ENCODE measurements around the gene ABHD17B. TPM values are rescaled to one million over a fixed set of nuclear protein-coding genes. Genes with fewer than 3 reads are reported as not detected.

The ABHD17B gene
- total RNA-seq, 4 donors from 2014 or later, result 18.3 to 23.5 (median 19.5) TPM

- DNase-seq (ENCODE audit: low spot score) (no peak), ATAC-seq (ENCODE audit: low FRiP score) (no peak)
- TF ChIP-seq CTCF (IDR thresholded peaks at IDR 0.05), result no peak
Measured at GRCh38 chr9:71878327-71879274, 32.4 kb downstream of the ABHD17B start.

- ATAC-seq (ENCODE audit: low FRiP score) (no peak), DNase-seq (ENCODE audit: low spot score) (no peak)
- TF ChIP-seq CTCF (IDR thresholded peaks at IDR 0.05), result no peak
Measured at GRCh38 chr9:71876829-71877228, 34.2 kb downstream of the ABHD17B start.

GRCh38 chr9:71876106-71876505, 34.9 kb downstream of the ABHD17B start:
- no peak for ATAC-seq (ENCODE audit: low FRiP score)
- TF ChIP-seq CTCF (IDR thresholded peaks at IDR 0.05), result no peak
- DNase-seq (ENCODE audit: low spot score), result no peak

- DNase-seq (ENCODE audit: low spot score) (no peak), ATAC-seq (ENCODE audit: low FRiP score) (no peak)
- TF ChIP-seq CTCF (IDR thresholded peaks at IDR 0.05), result no peak
Measured at GRCh38 chr9:71875345-71875744, 35.6 kb downstream of the ABHD17B start.

- TF ChIP-seq CTCF (IDR thresholded peaks at IDR 0.05), result no peak
- ATAC-seq (ENCODE audit: low FRiP score), result no peak
- DNase-seq (ENCODE audit: low spot score), result no peak
Measured at GRCh38 chr9:71863631-71864030, 47.4 kb downstream of the ABHD17B start.

- ATAC-seq (ENCODE audit: low FRiP score) (no peak), DNase-seq (ENCODE audit: low spot score) (no peak)
- no peak for TF ChIP-seq CTCF (IDR thresholded peaks at IDR 0.05)
Measured at GRCh38 chr9:71861618-71862017, 49.4 kb downstream of the ABHD17B start.

GRCh38 chr9:71859939-71860338, 51.1 kb downstream of the ABHD17B start:
- TF ChIP-seq CTCF (IDR thresholded peaks at IDR 0.05), result no peak
- no peak for DNase-seq (ENCODE audit: low spot score)
- ATAC-seq (ENCODE audit: low FRiP score), result no peak
